ENCODE results near the gene PROX2.
A peak's percentile ranks its signal among the peaks of the same experiment; 100 is the strongest.

Gene PROX2

GRCh38 chr14:74879427-74880182 lies 3.7 kb upstream of the PROX2 start:
- no peak for DNase-seq

- DNase-seq: no peak
These were observed 741 bp downstream of the PROX2 start for GRCh38 chr14:74875204-74875603.

GRCh38 chr14:74871819-74872218 lies 4.1 kb downstream of the PROX2 start:
- DNase-seq: no peak

GRCh38 chr14:74868739-74869138 lies 7.2 kb downstream of the PROX2 start:
- DNase-seq: no peak

GRCh38 chr14:74867673-74868072 lies 8.3 kb downstream of the PROX2 start:
- DNase-seq: peak; percentile 47

- no peak for DNase-seq
These were observed 9.1 kb downstream of the PROX2 start for GRCh38 chr14:74866708-74867389.

GRCh38 chr14:74865156-74865555 lies 10.8 kb downstream of the PROX2 start:
- no peak for DNase-seq

GRCh38 chr14:74864198-74864597 lies 11.7 kb downstream of the PROX2 start:
- DNase-seq: no peak

GRCh38 chr14:74863274-74863673 lies 12.7 kb downstream of the PROX2 start:
- DNase-seq: no peak

- no peak for DNase-seq
These were observed 14.2 kb downstream of the PROX2 start for GRCh38 chr14:74861734-74862090.

- DNase-seq: peak; percentile 94
These were observed 14.8 kb downstream of the PROX2 start for GRCh38 chr14:74860899-74861733.

GRCh38 chr14:74859757-74860552 lies 16.0 kb downstream of the PROX2 start:
- DNase-seq: no peak

- no peak for DNase-seq
These were observed 17.9 kb downstream of the PROX2 start for GRCh38 chr14:74858022-74858421.

GRCh38 chr14:74856366-74856765 lies 19.6 kb downstream of the PROX2 start:
- no peak for DNase-seq

- no peak for DNase-seq
These were observed 20.0 kb downstream of the PROX2 start for GRCh38 chr14:74855945-74856344.

GRCh38 chr14:74855021-74855420 lies 20.9 kb downstream of the PROX2 start:
- no peak for DNase-seq

- no peak for DNase-seq
These were observed 22.4 kb downstream of the PROX2 start for GRCh38 chr14:74853581-74853980.

GRCh38 chr14:74852922-74853530 lies 22.9 kb downstream of the PROX2 start:
- no peak for DNase-seq

GRCh38 chr14:74848768-74849167 lies 27.2 kb downstream of the PROX2 start:
- no peak for DNase-seq

- no peak for DNase-seq
These were observed 28.8 kb downstream of the PROX2 start for GRCh38 chr14:74846968-74847665.

GRCh38 chr14:74846168-74846567 lies 29.8 kb downstream of the PROX2 start:
- no peak for DNase-seq

- DNase-seq: no peak
These were observed 32.3 kb downstream of the PROX2 start for GRCh38 chr14:74843653-74844052.

Measured in stimulated activated CD4-positive, alpha-beta T cell treated with anti-CD3 and anti-CD28 coated beads, Interleukin-4, amount 100 ng/mL, for 24 hours (primary cell).